Measurements from ENCODE around the gene MRPL58. TPM values are rescaled to one million over a fixed set of nuclear protein-coding genes. Genes with fewer than 3 reads are reported as not detected.

MRPL58 gene
- total RNA-seq, 1 experiment from 2014 or later = 55.2 TPM

Other genes with a start within 250 kb of the MRPL58 start
- gene NAT9, start 236.3 kb upstream of the MRPL58 start, total RNA-seq (2021; ENCODE audit: unreplicated experiment) = 90.1 TPM
- 0.10 TPM for gene GRIN2C, start 152.8 kb upstream of the MRPL58 start, total RNA-seq (2021; ENCODE audit: unreplicated experiment)
- gene FDXR, start 139.7 kb upstream of the MRPL58 start, total RNA-seq (2021; ENCODE audit: unreplicated experiment) = 21.8 TPM
- gene FADS6, start 119.0 kb upstream of the MRPL58 start, total RNA-seq (2021; ENCODE audit: unreplicated experiment) = not detected
- gene USH1G, start 89.4 kb upstream of the MRPL58 start, total RNA-seq (2021; ENCODE audit: unreplicated experiment) = not detected
- not detected for gene OTOP2, start 88.4 kb upstream of the MRPL58 start, total RNA-seq (2021; ENCODE audit: unreplicated experiment)
- gene OTOP3, start 76.8 kb upstream of the MRPL58 start, total RNA-seq (2021; ENCODE audit: unreplicated experiment) = not detected
- gene HID1, start 39.9 kb upstream of the MRPL58 start, total RNA-seq (2021; ENCODE audit: unreplicated experiment) = 10.9 TPM
- 32.0 TPM for gene CDR2L, start 25.0 kb upstream of the MRPL58 start, total RNA-seq (2021; ENCODE audit: unreplicated experiment)
- gene ATP5PD, start 34.3 kb downstream of the MRPL58 start, total RNA-seq (2021; ENCODE audit: unreplicated experiment) = 413 TPM
- 34.9 TPM for gene KCTD2, start 34.6 kb downstream of the MRPL58 start, total RNA-seq (2021; ENCODE audit: unreplicated experiment)
- 46.6 TPM for gene SLC16A5, start 75.3 kb downstream of the MRPL58 start, total RNA-seq (2021; ENCODE audit: unreplicated experiment)
- gene ARMC7, start 97.3 kb downstream of the MRPL58 start, total RNA-seq (2021; ENCODE audit: unreplicated experiment) = 48.7 TPM
- 63.4 TPM for gene NT5C, start 119.1 kb downstream of the MRPL58 start, total RNA-seq (2021; ENCODE audit: unreplicated experiment)
- gene JPT1, start 141.8 kb downstream of the MRPL58 start, total RNA-seq (2021; ENCODE audit: unreplicated experiment) = 448 TPM
- gene SUMO2, start 170.3 kb downstream of the MRPL58 start, total RNA-seq (2021; ENCODE audit: unreplicated experiment) = 616 TPM
- 141 TPM for gene NUP85, start 193.0 kb downstream of the MRPL58 start, total RNA-seq (2021; ENCODE audit: unreplicated experiment)
- gene GGA3, start 248.9 kb downstream of the MRPL58 start, total RNA-seq (2021; ENCODE audit: unreplicated experiment) = 61.6 TPM
- 85.0 TPM for gene MRPS7, start 249.2 kb downstream of the MRPL58 start, total RNA-seq (2021; ENCODE audit: unreplicated experiment)